K562 (cell line): ENCODE data around the gene INO80C. TPM values are rescaled to one million over a fixed set of nuclear protein-coding genes. Genes with fewer than 3 reads are reported as not detected.

Experiments
- ATAC-seq: fragments of 200-7000 bp; cut with Tn5 transposase; 3 replicates; pipeline ENCODE4 v1.9.1; 2020; ENCODE audit warnings: moderate library complexity
- BruUV-seq: library from RNA; stranded (reverse); fragments of 400-500 nt; replicated peaks from 2 replicates; lab custom pipeline; 2021; lab: Mats Ljungman, UMichigan
- CTCF ChIA-PET: fragments of 300-600 bp; formaldehyde crosslinking; extraction: SDS; loops from one replicate; lab custom pipeline; 2021; ENCODE audit warnings: low intra/inter-chr PET ratio; lab: Yijun Ruan, JAX
- POLR2A ChIA-PET: fragments of 300-600, 350-650 bp; sonication (Branson Sonifier 250); formaldehyde crosslinking; extraction: SDS; loops from one replicate; lab custom pipeline; 2021; ENCODE audit warnings: antibody characterized with exemption, inconsistent platforms; lab: Yijun Ruan, JAX
- DNase-seq, 4 experiments: peaks; one replicate each; pipeline versions ENCODE4 v3.0.0 to v3.0.0-alpha.2; 2011 to 2018; ENCODE audit warnings: low spot score in 3 of 4, mixed read lengths in 3 of 4; ENCODE audit errors: extremely low read depth in 1 of 4
- FAIRE-seq: peaks from 2 replicates; lab custom pipeline; 2011; peaks lifted over from hg19 to GRCh38; lab: Jason Lieb, UNC
- H2AFZ ChIP-seq: 2 replicates; pipeline ENCODE4 v1.6.0; 2011; ENCODE audit warnings: low read depth, low read length, control low read depth, inconsistent platforms
- H3K27ac ChIP-seq: fragments of 200-600 bp; 3 replicates; pipeline ENCODE4 v1.8.0; 2011; ENCODE audit warnings: low read depth, mild to moderate bottlenecking, control low read depth, inconsistent platforms, low read length, moderate library complexity, mixed read lengths; ENCODE audit errors: extremely low read depth
- H3K27me3 ChIP-seq, 2 experiments: fragments of 300-600 bp in 1 of 2; 2 replicates in 1 of 2; 3 replicates in 1 of 2; pipeline versions ENCODE4 v1.6.0 to v1.8.0; 2011; ENCODE audit warnings: inconsistent platforms in 2 of 2, low read length in 2 of 2, mild to moderate bottlenecking in 1 of 2, mixed read lengths in 1 of 2, moderate library complexity in 1 of 2; ENCODE audit not compliant: control insufficient read depth in 2 of 2, insufficient read depth in 2 of 2
- H3K36me3 ChIP-seq: fragments of 300-600 bp; 3 replicates; pipeline ENCODE4 v1.8.0; 2011; ENCODE audit warnings: mild to moderate bottlenecking, low read length, inconsistent platforms; ENCODE audit not compliant: control insufficient read depth, insufficient read depth
- H3K4me1 ChIP-seq, 2 experiments: fragments of 200-600 bp in 1 of 2; replicated peaks in 1 of 2; 2 replicates in 1 of 2; 3 replicates in 1 of 2; pipeline versions ENCODE4 v1.5.1 to v1.8.0; 2011; ENCODE audit warnings: inconsistent platforms in 2 of 2, low read length in 2 of 2, mild to moderate bottlenecking in 1 of 2, mixed read lengths in 1 of 2, moderate library complexity in 1 of 2; ENCODE audit not compliant: control insufficient read depth in 2 of 2, insufficient read depth in 2 of 2
- H3K4me2 ChIP-seq: 2 replicates; pipeline ENCODE4 v1.6.1; 2011; ENCODE audit warnings: low read length, control low read depth, inconsistent platforms, mixed read lengths; ENCODE audit not compliant: insufficient read depth
- H3K4me3 ChIP-seq: fragments of 200-600 bp; sonication (generic), shearing (Covaris generic); 2 replicates; pipeline ENCODE4 v1.5.1; 2016; ENCODE audit warnings: control low read depth, inconsistent platforms
- H3K79me2 ChIP-seq: fragments of 200-600 bp; 3 replicates; pipeline ENCODE4 v1.8.0; 2011; ENCODE audit warnings: low read length, inconsistent platforms; ENCODE audit not compliant: control insufficient read depth, insufficient read depth
- H3K9ac ChIP-seq, 2 experiments: 2 replicates each; pipeline versions ENCODE4 v1.6.0 to v1.6.1; 2011; ENCODE audit warnings: low read depth in 2 of 2, low read length in 2 of 2, control low read depth in 1 of 2, inconsistent platforms in 1 of 2, mild to moderate bottlenecking in 1 of 2, mixed read lengths in 1 of 2; ENCODE audit not compliant: insufficient read depth in 1 of 2
- H3K9me1 ChIP-seq: one replicate; pipeline ENCODE4 v1.6.0; 2011; ENCODE audit warnings: inconsistent platforms, mild to moderate bottlenecking, low read length, moderate library complexity; ENCODE audit not compliant: control insufficient read depth, insufficient read depth
- H3K9me3 ChIP-seq: replicated peaks from 2 replicates; pipeline ENCODE4 v1.5.1; 2011; ENCODE audit warnings: low read depth, low read length, inconsistent platforms; ENCODE audit not compliant: control insufficient read depth, insufficient read depth
- H4K20me1 ChIP-seq: replicated peaks from 2 replicates; pipeline ENCODE4 v1.6.1; 2011; ENCODE audit warnings: low read length, inconsistent platforms, mixed read lengths; ENCODE audit not compliant: control insufficient read depth, insufficient read depth
- CREM ChIP-seq: IDR thresholded peaks from 2 replicates; pipeline ENCODE4 v1.6.1; 2014; ENCODE audit warnings: antibody characterized with exemption, low read depth
- MTF1 ChIP-seq: fragments of 250-450 bp; sonication (Bioruptor Pico); IDR thresholded peaks from 2 replicates; pipeline ENCODE4 v1.9.0; 2021; ENCODE audit warnings: moderate library complexity, mild to moderate bottlenecking, inconsistent platforms, borderline replicate concordance
- OTX1 ChIP-seq: fragments of 450-650 bp; formaldehyde crosslinking; IDR thresholded peaks from 2 replicates; pipeline ENCODE4 v1.4.0; 2022; ENCODE audit warnings: mild to moderate bottlenecking
- TGIF2 ChIP-seq: sonication (generic); formaldehyde crosslinking; IDR thresholded peaks from 2 replicates; pipeline ENCODE4 v1.8.1; 2022; ENCODE audit warnings: mild to moderate bottlenecking, missing genetic modification reagents, moderate library complexity
- WGBS: fragments of 100-300 bp; shearing (Covaris generic); methylation state at CpG from one replicate; pipeline ENCODE4 v1.1.6; 2016; ENCODE audit warnings: low coverage, mixed read lengths; ENCODE audit not compliant: insufficient coverage; ENCODE audit errors: missing lambda C conversion rate; 5-methylcytosine and 5-hydroxymethylcytosine counted together
- in situ Hi-C: fragments of 300-500 bp; cut with MboI; formaldehyde crosslinking; loops from 4 replicates; pipeline ENCODE4 v1.15.0; 2018; ENCODE audit warnings: inconsistent platforms, mixed read lengths
- intact Hi-C: fragments of 100-400 bp; cut with micrococcal nuclease; formaldehyde crosslinking; loops from 2 replicates; pipeline ENCODE4 v1.14.2; 2022
- polyA plus RNA-seq, 8 experiments: library from polyadenylated mRNA; depleted of rRNA in 4 of 8; stranded (reverse) in 5 of 8; unstranded in 3 of 8; fragments of >200 nt; fragmentation: Nextera tagmentation in 2 of 8; fragmentation: Illumina TruSeq in 1 of 8; extraction: Ambion mirVana in 2 of 8; extraction: Trizol in 1 of 8; gene quantifications; 2 replicates each; pipeline versions ENCODE4 v1.2.1 to v1.2.3, GENCODE V29; 2011 to 2014; ENCODE audit warnings: inconsistent platforms in 1 of 8, missing spikeins in 1 of 8
- total RNA-seq, 7 experiments: library from RNA; depleted of rRNA in 6 of 7; stranded (reverse); fragments of >200 nt in 6 of 7; fragmentation: Illumina TruSeq in 2 of 7; extraction: Trizol in 2 of 7; gene quantifications; 2 replicates each; pipeline versions ENCODE4 v1.2.1 to v1.2.3, GENCODE V29; 2011 to 2021; ENCODE audit warnings: low replicate concordance in 1 of 7
- TF ChIP-seq, protein P1 (sequence below): fragments of 250-450 bp; sonication (Bioruptor Pico); IDR thresholded peaks from 2 replicates; pipeline ENCODE4 v1.5.0; 2020; ENCODE audit warnings: mild to moderate bottlenecking, borderline replicate concordance

The INO80C gene
- total and polyA plus RNA-seq, 9 of the 15 experiments (the other 6 are each of a cell fraction or from before 2014, with no cell fraction given) = 14.3 to 53.3 (median 46.6) TPM

DNA sequence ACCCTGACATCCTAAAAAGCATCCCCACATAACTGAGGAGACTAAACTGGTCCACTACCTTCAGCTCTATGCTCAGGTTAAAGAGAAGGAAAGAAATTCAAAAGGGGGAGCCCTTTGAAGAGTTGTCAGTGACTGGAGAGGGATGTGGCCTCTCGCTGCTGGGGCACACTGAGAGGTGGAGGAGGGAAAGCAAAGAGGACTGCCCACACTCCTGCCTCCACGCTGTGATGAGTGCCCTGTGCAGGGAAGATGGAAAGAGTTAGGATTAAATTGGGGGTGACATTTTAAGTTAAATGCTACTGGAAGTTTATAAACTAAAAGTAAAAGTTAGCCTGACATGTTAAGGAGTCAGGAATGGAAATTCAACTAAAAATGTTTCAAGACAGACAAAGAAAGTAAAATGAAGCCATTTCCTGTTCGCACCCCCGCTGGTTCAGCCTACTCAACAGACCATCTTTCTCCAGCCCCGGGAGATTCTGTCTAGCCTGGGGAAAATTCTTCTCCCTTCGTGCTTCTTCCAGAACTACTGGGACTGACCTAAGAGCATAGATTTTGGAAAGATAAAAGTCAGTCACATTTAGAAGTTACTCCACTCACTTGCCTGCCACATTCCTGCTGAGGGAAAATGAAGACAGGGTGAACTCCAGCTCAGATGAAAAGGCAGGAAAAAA is 17.8 kb upstream of the INO80C start (continued):
- TF ChIP-seq, protein P1, sequence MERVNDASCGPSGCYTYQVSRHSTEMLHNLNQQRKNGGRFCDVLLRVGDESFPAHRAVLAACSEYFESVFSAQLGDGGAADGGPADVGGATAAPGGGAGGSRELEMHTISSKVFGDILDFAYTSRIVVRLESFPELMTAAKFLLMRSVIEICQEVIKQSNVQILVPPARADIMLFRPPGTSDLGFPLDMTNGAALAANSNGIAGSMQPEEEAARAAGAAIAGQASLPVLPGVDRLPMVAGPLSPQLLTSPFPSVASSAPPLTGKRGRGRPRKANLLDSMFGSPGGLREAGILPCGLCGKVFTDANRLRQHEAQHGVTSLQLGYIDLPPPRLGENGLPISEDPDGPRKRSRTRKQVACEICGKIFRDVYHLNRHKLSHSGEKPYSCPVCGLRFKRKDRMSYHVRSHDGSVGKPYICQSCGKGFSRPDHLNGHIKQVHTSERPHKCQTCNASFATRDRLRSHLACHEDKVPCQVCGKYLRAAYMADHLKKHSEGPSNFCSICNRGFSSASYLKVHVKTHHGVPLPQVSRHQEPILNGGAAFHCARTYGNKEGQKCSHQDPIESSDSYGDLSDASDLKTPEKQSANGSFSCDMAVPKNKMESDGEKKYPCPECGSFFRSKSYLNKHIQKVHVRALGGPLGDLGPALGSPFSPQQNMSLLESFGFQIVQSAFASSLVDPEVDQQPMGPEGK (CRISPR knock-in tag) = no peak
- TF ChIP-seq CREM = no peak
- TF ChIP-seq TGIF2 (CRISPR knock-in tag) = no peak
- no peak for TF ChIP-seq OTX1

DNA sequence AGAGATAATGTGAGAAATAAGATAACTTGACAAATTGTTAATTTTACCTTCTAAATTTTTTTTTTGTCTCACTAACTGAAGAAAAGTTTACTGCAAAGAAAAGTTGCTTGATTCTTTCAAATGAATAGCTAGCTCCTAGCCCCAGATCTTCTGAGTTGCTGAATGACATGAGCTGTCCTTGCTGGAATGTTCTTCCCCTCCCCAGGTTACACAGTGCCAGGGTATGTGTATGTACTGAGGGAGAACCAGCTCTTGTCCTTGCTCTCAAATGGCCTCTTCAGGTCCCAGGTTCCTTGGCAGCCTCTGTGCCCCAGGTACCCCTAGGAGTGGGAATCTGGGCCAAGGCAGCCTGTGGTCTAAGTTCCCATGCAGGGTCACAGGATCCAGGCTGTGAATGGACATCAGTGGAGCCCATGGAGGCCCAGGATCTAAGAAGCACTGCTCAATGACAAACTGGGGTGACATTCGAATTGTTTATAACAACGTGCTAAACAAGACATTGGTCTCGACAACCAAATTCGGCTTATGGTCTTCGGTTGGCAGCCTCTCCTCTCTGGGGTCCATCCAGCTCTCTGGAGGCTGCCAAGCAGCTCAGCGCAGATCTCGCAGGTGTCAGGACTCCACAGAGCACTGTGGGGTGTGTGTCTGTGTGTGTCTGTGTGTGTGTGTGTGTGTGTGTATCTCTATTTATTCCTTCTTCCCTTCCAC is 17.1 kb upstream of the INO80C start:
- Histone ChIP-seq H3K9me1 (no peaks in the 10 kb centered on the region), H3K4me2 (no peak overlapping the region), H3K79me2 (no peaks in the 10 kb centered on the region), H3K9ac (no peak overlapping the region), H3K4me3 (no peak overlapping the region), H2AFZ (peak overlapping the region; percentile 53), H4K20me1 (no peaks in the 10 kb centered on the region), H3K9me3 (no peaks in the 10 kb centered on the region), H3K4me1 (peaks cover 0 to 13% of the 10 kb centered on the region in 2 experiments; a peak in 1 of 5 replicates), H3K27ac (no peak overlapping the region), H3K27me3 (no peaks in the 10 kb centered on the region; a peak in 1 of 5 replicates), H3K36me3 (no peaks in the 10 kb centered on the region)
- CTCF ChIA-PET = no interaction called here
- TF ChIP-seq MTF1 = no peak
- BruUV-seq = no TSS peak
- peak in 1 of 4 experiments; percentile 2 for DNase-seq
- intact Hi-C loops (no loop called here), in situ Hi-C loops (no loop called here)
- no peak for FAIRE-seq
- POLR2A ChIA-PET = interaction anchor here (1.0 kb wide), 1 partner anchor 11 kb away, joined by 3 read pairs; no protein-coding TSS in a partner anchor
- no peak for ATAC-seq
- WGBS = 29% methylated on average over 7 of the region's 7 CpGs
